Gastrocnemius medialis (tissue), 4 donors: ENCODE measurements around the gene SORL1. TPM values are rescaled to one million over a fixed set of nuclear protein-coding genes. Genes with fewer than 3 reads are reported as not detected.

Experiments used
- ATAC-seq, 2 donors: fragments of 150-250 bp; one replicate each; pipeline ENCODE4 v1.9.1; 2016
- DNase-seq, 2 donors: peaks; one replicate each; pipeline ENCODE4 v3.0.0-alpha.2; 2019
- H3K27ac ChIP-seq, 4 donors: fragments of 200-600 bp; sonication (generic); 1 replicate in 1 of 4; 2 replicates in 3 of 4; pipeline ENCODE4 v1.5.1; 2016 to 2018; ENCODE audit warnings: mild to moderate bottlenecking in 2 of 4, moderate library complexity in 1 of 4
- H3K27me3 ChIP-seq, 3 donors: fragments of 200-600 bp; sonication (generic) in 2 of 3; 1 replicate in 1 of 3; 2 replicates in 2 of 3; pipeline versions ENCODE4 v1.5.1 to v1.6.0; 2016 to 2019; ENCODE audit warnings: mild to moderate bottlenecking in 1 of 3, moderate library complexity in 1 of 3
- H3K36me3 ChIP-seq, 2 donors: fragments of 200-600 bp; sonication (generic) in 1 of 2; one replicate each; pipeline ENCODE4 v1.5.1; 2017 to 2018
- H3K4me1 ChIP-seq, 2 donors: fragments of 200-600 bp; sonication (generic) in 1 of 2; one replicate each; pipeline ENCODE4 v1.5.1; 2016 to 2017; ENCODE audit warnings: mild to moderate bottlenecking in 2 of 2
- H3K4me3 ChIP-seq, 4 donors: fragments of 200-600 bp; sonication (generic) in 3 of 4; 1 replicate in 1 of 4; 2 replicates in 3 of 4; pipeline ENCODE4 v1.5.1; 2016 to 2019; ENCODE audit warnings: mild to moderate bottlenecking in 2 of 4
- H3K9me3 ChIP-seq, 3 donors: fragments of 200-600 bp; sonication (generic) in 2 of 3; 1 replicate in 1 of 3; 2 replicates in 2 of 3; pipeline ENCODE4 v1.5.1; 2016 to 2019
- POLR2A ChIP-seq, 2 donors: fragments of 450-650 bp; IDR thresholded peaks; one replicate each; pipeline ENCODE4 v1.6.1; 2017; ENCODE audit warnings: antibody characterized with exemption in 2 of 2, mild to moderate bottlenecking in 2 of 2, moderate library complexity in 2 of 2
- in situ Hi-C, 4 donors: fragments of 200-750 bp; cut with MboI; loops; one replicate each; pipeline versions ENCODE4 v1.15.0 to v1.8.0; 2017; ENCODE audit warnings: low sequenced_read_pairs in 4 of 4
- intact Hi-C: fragments of 100-400 bp; cut with DNase I; formaldehyde crosslinking; loops from one replicate; pipeline ENCODE4 v1.15.1; 2023; ENCODE audit warnings: low total_unique reads
- total RNA-seq, 4 donors: library from RNA; depleted of rRNA; stranded (reverse); fragments of >200 nt; gene quantifications; one replicate each; pipeline versions ENCODE4 v1.1.0 to v1.2.3, GENCODE V29; 2016
- TF ChIP-seq, protein P1 (sequence below), 5 experiments: fragments of 450-650 bp in 3 of 5; fragments of 200-600 bp in 2 of 5; sonication (generic) in 2 of 5; IDR thresholded peaks in 4 of 5; conservative IDR thresholded peaks in 1 of 5; 1 replicate in 4 of 5; 2 replicates in 1 of 5; pipeline ENCODE4 v1.5.1; 2016 to 2019; ENCODE audit warnings: antibody characterized with exemption in 5 of 5, mild to moderate bottlenecking in 3 of 5, moderate library complexity in 3 of 5

Gene SORL1
- total RNA-seq, 4 donors from 2014 or later: 0.78 to 2.7 (median 2.3) TPM

GRCh38 chr11:121421149-121421901 is 30.8 kb upstream of the SORL1 start:
- peaks cover 4% of the 10 kb centered on the region in 2 donors for H3K4me1 ChIP-seq
- in situ Hi-C loops (no loop called here), intact Hi-C loops (no loop called here)
- H3K27ac ChIP-seq: no peak overlapping the region
- TF ChIP-seq, protein P1, sequence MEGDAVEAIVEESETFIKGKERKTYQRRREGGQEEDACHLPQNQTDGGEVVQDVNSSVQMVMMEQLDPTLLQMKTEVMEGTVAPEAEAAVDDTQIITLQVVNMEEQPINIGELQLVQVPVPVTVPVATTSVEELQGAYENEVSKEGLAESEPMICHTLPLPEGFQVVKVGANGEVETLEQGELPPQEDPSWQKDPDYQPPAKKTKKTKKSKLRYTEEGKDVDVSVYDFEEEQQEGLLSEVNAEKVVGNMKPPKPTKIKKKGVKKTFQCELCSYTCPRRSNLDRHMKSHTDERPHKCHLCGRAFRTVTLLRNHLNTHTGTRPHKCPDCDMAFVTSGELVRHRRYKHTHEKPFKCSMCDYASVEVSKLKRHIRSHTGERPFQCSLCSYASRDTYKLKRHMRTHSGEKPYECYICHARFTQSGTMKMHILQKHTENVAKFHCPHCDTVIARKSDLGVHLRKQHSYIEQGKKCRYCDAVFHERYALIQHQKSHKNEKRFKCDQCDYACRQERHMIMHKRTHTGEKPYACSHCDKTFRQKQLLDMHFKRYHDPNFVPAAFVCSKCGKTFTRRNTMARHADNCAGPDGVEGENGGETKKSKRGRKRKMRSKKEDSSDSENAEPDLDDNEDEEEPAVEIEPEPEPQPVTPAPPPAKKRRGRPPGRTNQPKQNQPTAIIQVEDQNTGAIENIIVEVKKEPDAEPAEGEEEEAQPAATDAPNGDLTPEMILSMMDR (IDR thresholded peaks at IDR 0.05 in 4 of 5, conservative IDR thresholded peaks at IDR 0.05 in 1 of 5): no peak
- TF ChIP-seq POLR2A (IDR thresholded peaks at IDR 0.05): no peak
- H3K36me3 ChIP-seq: no peaks in the 10 kb centered on the region
- H3K9me3 ChIP-seq: no peaks in the 10 kb centered on the region
- H3K4me3 ChIP-seq: no peak overlapping the region
- no peak for ATAC-seq
- H3K27me3 ChIP-seq: no peaks in the 10 kb centered on the region
- no peak for DNase-seq

DNA sequence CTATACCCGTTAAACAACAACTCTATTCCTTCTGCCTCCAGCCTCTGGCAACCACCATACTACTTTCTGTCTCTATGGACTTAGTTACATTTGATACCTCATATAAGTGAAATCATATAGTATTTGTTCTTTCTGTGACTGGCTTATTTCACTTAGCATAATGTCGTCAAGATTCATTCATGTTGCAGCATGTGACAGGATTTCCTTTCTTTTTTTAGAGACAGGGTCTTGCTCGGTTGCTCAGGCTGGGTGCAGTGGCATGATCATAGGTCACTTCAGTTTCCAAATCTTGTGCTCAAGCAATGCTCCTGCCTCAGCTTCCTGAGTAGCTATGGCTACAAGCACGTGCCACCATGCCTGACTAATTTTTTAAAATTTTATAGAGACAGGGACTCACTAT is 29.4 kb upstream of the SORL1 start:
- intact Hi-C loops: no loop called here
- ATAC-seq: no peak

GRCh38 chr11:121425828-121426227 is 26.3 kb upstream of the SORL1 start:
- no peak for DNase-seq
- Histone ChIP-seq H3K36me3 (no peaks in the 10 kb centered on the region), H3K4me1 (no peaks in the 10 kb centered on the region), H3K27ac (no peak overlapping the region), H3K27me3 (peaks cover 0 to 11% (median 0%) of the 10 kb centered on the region in 3 donors), H3K4me3 (no peak overlapping the region), H3K9me3 (no peaks in the 10 kb centered on the region)
- in situ Hi-C loops (no loop called here), intact Hi-C loops (no loop called here)
- TF ChIP-seq, protein P1 (IDR thresholded peaks at IDR 0.05 in 4 of 5, conservative IDR thresholded peaks at IDR 0.05 in 1 of 5): no peak
- no peak for TF ChIP-seq POLR2A (IDR thresholded peaks at IDR 0.05)
- ATAC-seq: no peak

More for the DNA sequence above, 29.4 kb upstream of the SORL1 start:
- in situ Hi-C loops: no loop called here
- H3K4me1 ChIP-seq: no peaks in the 10 kb centered on the region
- H3K4me3 ChIP-seq: no peak overlapping the region
- peaks cover 0 to 4% (median 0%) of the 10 kb centered on the region in 3 donors for H3K27me3 ChIP-seq
- no peaks in the 10 kb centered on the region for H3K36me3 ChIP-seq
- no peak overlapping the region for H3K27ac ChIP-seq
- H3K9me3 ChIP-seq: no peaks in the 10 kb centered on the region
- TF ChIP-seq POLR2A (IDR thresholded peaks at IDR 0.05): no peak
- TF ChIP-seq, protein P1 (IDR thresholded peaks at IDR 0.05 in 4 of 5, conservative IDR thresholded peaks at IDR 0.05 in 1 of 5): no peak
- DNase-seq: no peak

GRCh38 chr11:121426476-121427399 is 25.4 kb upstream of the SORL1 start:
- DNase-seq (no peak), ATAC-seq (no peak)
- Histone ChIP-seq H3K36me3 (no peaks in the 10 kb centered on the region), H3K27me3 (peaks cover 0 to 11% (median 0%) of the 10 kb centered on the region in 3 donors), H3K4me1 (no peaks in the 10 kb centered on the region), H3K4me3 (peak overlapping the region in 2 of 4 donors; percentile 17 to 44), H3K27ac (no peak overlapping the region), H3K9me3 (no peaks in the 10 kb centered on the region)
- intact Hi-C loops (no loop called here), in situ Hi-C loops (no loop called here)
- TF ChIP-seq POLR2A (IDR thresholded peaks at IDR 0.05): no peak

- no peak for TF ChIP-seq POLR2A (IDR thresholded peaks at IDR 0.05)
- TF ChIP-seq, protein P1 (IDR thresholded peaks at IDR 0.05 in 4 of 5, conservative IDR thresholded peaks at IDR 0.05 in 1 of 5): no peak
- DNase-seq (no peak), ATAC-seq (no peak)
- Histone ChIP-seq H3K4me3 (peak overlapping the region in 2 of 4 donors; percentile 17 to 44), H3K9me3 (no peaks in the 10 kb centered on the region), H3K36me3 (no peaks in the 10 kb centered on the region), H3K27me3 (peaks cover 0 to 11% (median 0%) of the 10 kb centered on the region in 3 donors), H3K4me1 (no peaks in the 10 kb centered on the region), H3K27ac (no peak overlapping the region)
- intact Hi-C loops: no loop called here
- in situ Hi-C loops: no loop called here
Measured at GRCh38 chr11:121427400-121427744, 24.7 kb upstream of the SORL1 start.
